ENCODE measurements around the gene FAM237A.

The FAM237A gene

GRCh38 chr2:206631340-206631739 is 10.9 kb upstream of the FAM237A start:
- peaks cover 4% of the 10 kb centered on the region for H3K27me3 ChIP-seq

DNA sequence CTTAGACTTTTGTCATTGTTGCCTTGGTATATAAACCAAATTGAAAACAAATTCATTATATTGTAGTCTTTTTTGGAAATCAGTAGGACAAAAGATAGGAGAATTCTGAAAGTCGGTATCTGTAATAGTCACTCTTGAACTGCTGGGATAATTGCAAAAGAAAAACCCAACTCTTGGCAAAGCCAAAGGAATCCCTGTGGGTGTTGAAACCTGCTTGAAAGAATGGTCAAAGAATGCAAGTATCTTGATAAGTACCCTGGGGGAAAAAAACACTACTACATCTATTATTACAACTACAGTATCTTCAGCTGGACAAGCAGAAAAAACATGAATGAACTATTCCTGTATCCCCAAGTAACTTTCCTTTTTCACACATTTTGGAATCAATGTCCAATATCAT is 7.3 kb upstream of the FAM237A start:
- Histone ChIP-seq H3K9me3 (no peaks in the 10 kb centered on the region), H3K4me3 (ENCODE audit: low read depth, low read length) (no peak overlapping the region), H3K4me1 (no peaks in the 10 kb centered on the region), H3K27me3 (peaks cover 11% of the 10 kb centered on the region), H3K36me3 (no peaks in the 10 kb centered on the region)
- no peak for DNase-seq
- TF ChIP-seq, protein P1, sequence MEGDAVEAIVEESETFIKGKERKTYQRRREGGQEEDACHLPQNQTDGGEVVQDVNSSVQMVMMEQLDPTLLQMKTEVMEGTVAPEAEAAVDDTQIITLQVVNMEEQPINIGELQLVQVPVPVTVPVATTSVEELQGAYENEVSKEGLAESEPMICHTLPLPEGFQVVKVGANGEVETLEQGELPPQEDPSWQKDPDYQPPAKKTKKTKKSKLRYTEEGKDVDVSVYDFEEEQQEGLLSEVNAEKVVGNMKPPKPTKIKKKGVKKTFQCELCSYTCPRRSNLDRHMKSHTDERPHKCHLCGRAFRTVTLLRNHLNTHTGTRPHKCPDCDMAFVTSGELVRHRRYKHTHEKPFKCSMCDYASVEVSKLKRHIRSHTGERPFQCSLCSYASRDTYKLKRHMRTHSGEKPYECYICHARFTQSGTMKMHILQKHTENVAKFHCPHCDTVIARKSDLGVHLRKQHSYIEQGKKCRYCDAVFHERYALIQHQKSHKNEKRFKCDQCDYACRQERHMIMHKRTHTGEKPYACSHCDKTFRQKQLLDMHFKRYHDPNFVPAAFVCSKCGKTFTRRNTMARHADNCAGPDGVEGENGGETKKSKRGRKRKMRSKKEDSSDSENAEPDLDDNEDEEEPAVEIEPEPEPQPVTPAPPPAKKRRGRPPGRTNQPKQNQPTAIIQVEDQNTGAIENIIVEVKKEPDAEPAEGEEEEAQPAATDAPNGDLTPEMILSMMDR (IDR thresholded peaks at IDR 0.05; ENCODE audit: low read depth, low read length), result no peak

More at GRCh38 chr2:206631340-206631739, 10.9 kb upstream of the FAM237A start:
- H3K9me3 ChIP-seq, result no peaks in the 10 kb centered on the region
- H3K36me3 ChIP-seq, result no peaks in the 10 kb centered on the region
- no peaks in the 10 kb centered on the region for H3K4me1 ChIP-seq
- no peak overlapping the region for H3K4me3 ChIP-seq (ENCODE audit: low read depth, low read length)
- no peak for DNase-seq
- TF ChIP-seq, protein P1 (IDR thresholded peaks at IDR 0.05; ENCODE audit: low read depth, low read length), result no peak

DNA sequence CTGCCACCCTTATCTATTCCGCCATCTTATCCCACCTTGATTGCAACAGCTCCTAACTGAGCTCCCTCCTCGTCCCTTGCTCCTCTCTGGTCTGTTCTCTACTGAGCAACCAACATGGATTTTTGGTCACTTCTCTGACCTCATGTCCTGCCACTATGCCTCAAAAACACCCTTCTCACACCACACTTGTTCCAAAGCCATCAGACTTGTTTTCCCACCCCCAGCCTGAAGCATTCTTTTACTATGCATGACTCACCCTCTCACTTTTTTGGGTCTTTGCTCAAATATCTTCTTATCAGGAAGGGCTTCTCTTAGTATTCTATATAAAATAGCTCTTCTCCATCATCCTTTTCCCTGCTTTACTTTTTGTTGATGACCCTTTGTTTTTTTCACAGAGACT is 2.7 kb upstream of the FAM237A start:
- TF ChIP-seq, protein P1 (IDR thresholded peaks at IDR 0.05; ENCODE audit: low read depth, low read length), result no peak
- DNase-seq, result no peak
- H3K9me3 ChIP-seq, result no peaks in the 10 kb centered on the region; the same call in 1 of the 2 replicates
- H3K27me3 ChIP-seq, result peaks cover 49% of the 10 kb centered on the region
- H3K4me1 ChIP-seq, result no peaks in the 10 kb centered on the region
- no peak overlapping the region for H3K4me3 ChIP-seq (ENCODE audit: low read depth, low read length)
- H3K36me3 ChIP-seq, result no peaks in the 10 kb centered on the region

DNA sequence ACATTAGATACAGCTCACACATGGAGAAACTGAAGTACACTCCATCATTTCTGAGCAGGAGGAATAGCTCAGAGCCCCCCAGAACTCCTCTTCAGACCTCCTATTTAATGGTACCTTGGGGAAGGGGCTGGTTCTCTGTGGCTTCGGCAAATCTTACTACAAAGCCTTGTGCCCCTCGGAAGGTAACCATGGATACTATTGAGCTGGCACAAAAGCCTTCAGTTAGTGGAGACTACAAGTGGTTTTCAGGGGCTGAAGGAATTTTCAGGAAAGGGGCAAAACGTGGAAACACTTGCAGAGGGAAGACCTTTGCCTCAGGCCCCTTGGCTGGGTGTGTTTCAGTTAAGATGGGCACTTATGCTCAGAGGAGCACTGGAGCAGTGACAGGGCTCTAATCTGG is 1.1 kb upstream of the FAM237A start:
- no peak for DNase-seq
- peaks cover 49% of the 10 kb centered on the region for H3K27me3 ChIP-seq
- H3K4me1 ChIP-seq, result no peaks in the 10 kb centered on the region
- H3K9me3 ChIP-seq, result no peaks in the 10 kb centered on the region; the same call in 1 of the 2 replicates
- H3K36me3 ChIP-seq, result no peaks in the 10 kb centered on the region
- TF ChIP-seq, protein P1 (IDR thresholded peaks at IDR 0.05; ENCODE audit: low read depth, low read length), result no peak
- H3K4me3 ChIP-seq (ENCODE audit: low read depth, low read length), result no peak overlapping the region

DNA sequence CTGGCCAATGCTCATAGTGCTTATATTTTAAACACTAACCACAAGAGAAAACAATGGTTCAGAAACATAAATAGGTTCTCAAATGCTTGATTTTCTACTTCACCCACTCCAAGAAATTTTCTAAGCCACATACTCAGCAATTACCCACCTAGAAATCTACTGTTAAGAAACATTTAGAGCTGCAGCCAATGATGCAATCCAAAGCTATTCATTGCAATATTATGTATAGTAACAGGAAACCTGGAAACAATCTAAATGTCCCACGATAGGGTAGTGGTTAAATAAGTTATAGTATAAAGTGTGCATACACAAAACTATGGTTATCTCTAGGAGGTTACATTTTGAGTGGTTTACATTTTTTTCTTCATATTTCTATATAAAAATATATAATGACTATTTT is 5.7 kb downstream of the FAM237A start:
- H3K27me3 ChIP-seq, result peaks cover 12% of the 10 kb centered on the region
- H3K36me3 ChIP-seq, result no peaks in the 10 kb centered on the region
- TF ChIP-seq, protein P1 (IDR thresholded peaks at IDR 0.05; ENCODE audit: low read depth, low read length), result no peak
- DNase-seq, result no peak
- no peak overlapping the region for H3K4me3 ChIP-seq (ENCODE audit: low read depth, low read length)
- H3K4me1 ChIP-seq, result no peaks in the 10 kb centered on the region
- no peaks in the 10 kb centered on the region for H3K9me3 ChIP-seq

DNA sequence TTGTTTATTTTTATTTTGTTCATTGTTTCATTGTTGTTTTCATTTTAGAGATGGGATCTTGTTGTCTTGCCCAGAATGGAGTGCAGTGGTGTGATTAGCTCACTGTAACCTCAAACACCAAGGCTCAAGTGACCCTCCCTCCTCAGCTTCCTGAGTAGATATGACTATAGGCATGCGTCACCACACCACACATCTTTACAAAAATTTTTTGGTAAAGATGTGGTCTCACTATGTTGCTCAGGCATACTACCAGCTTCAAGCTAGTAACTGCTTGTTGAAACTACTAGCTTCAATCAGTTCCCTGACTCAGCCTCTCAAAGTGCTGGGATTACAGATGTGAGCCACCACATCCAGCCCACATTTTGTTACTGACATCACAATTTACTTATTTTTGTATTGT is 14.8 kb downstream of the FAM237A start:
- Histone ChIP-seq H3K4me3 (ENCODE audit: low read depth, low read length) (no peak overlapping the region), H3K36me3 (no peaks in the 10 kb centered on the region), H3K9me3 (no peaks in the 10 kb centered on the region), H3K4me1 (no peaks in the 10 kb centered on the region), H3K27me3 (no peaks in the 10 kb centered on the region)
- no peak for DNase-seq
- TF ChIP-seq, protein P1 (IDR thresholded peaks at IDR 0.05; ENCODE audit: low read depth, low read length), result no peak
